Cardiac fibroblast (primary cell): ENCODE results near the gene LIMA1.

Source experiments
- DNase-seq, 2 donors: peaks; one replicate each; pipeline versions ENCODE4 v3.0.0 to v3.0.0-alpha.2; 2010; ENCODE audit warnings: low read depth in 2 of 2
- H3K4me3 ChIP-seq, 2 donors: replicated peaks in 1 of 2; 1 replicate in 1 of 2; 2 replicates in 1 of 2; pipeline ENCODE4 v1.5.1; 2011; ENCODE audit warnings: low read depth in 2 of 2, low read length in 2 of 2, mild to moderate bottlenecking in 2 of 2, moderate library complexity in 1 of 2
- CTCF ChIP-seq: IDR thresholded peaks from one replicate; pipeline ENCODE4 v1.5.1; 2011; ENCODE audit warnings: low read depth, mild to moderate bottlenecking, low read length, inconsistent platforms

LIMA1 gene

GRCh38 chr12:50271724-50272247 is 11.5 kb downstream of the LIMA1 start:
- peak; percentile 46 to 76 for DNase-seq
- no peak for TF ChIP-seq CTCF

GRCh38 chr12:50268482-50268881 is 14.8 kb downstream of the LIMA1 start:
- no peak for TF ChIP-seq CTCF
- no peak overlapping the region for H3K4me3 ChIP-seq
- no peak for DNase-seq

More at GRCh38 chr12:50271724-50272247, 11.5 kb downstream of the LIMA1 start:
- peak overlapping the region in 1 of 2 donors; percentile 11 for H3K4me3 ChIP-seq

GRCh38 chr12:50265770-50266524 is 17.4 kb downstream of the LIMA1 start:
- no peak for TF ChIP-seq CTCF
- DNase-seq: no peak
- no peak overlapping the region for H3K4me3 ChIP-seq

- DNase-seq: no peak
- H3K4me3 ChIP-seq: no peak overlapping the region
- no peak for TF ChIP-seq CTCF
These were observed 19.5 kb downstream of the LIMA1 start for GRCh38 chr12:50263832-50264231.

GRCh38 chr12:50261654-50262053 is 21.7 kb downstream of the LIMA1 start:
- no peak overlapping the region for H3K4me3 ChIP-seq
- peak in 1 of 2 donors; percentile 25 for DNase-seq
- TF ChIP-seq CTCF: no peak

- no peak overlapping the region for H3K4me3 ChIP-seq
- no peak for TF ChIP-seq CTCF
- DNase-seq: peak in 1 of 2 donors; percentile 35
These were observed 25.2 kb downstream of the LIMA1 start for GRCh38 chr12:50258167-50258551.
